ES-I3 (cell line): ENCODE measurements around the gene TTI1.

ENCODE experiments used
- H3K36me3 ChIP-seq: 2 replicates; pipeline ENCODE4 v1.6.1; 2013; ENCODE audit warnings: mild to moderate bottlenecking, low read length, control low read depth, moderate library complexity; ENCODE audit not compliant: insufficient read depth
- H3K4me1 ChIP-seq: 2 replicates; pipeline ENCODE4 v1.6.1; 2013; ENCODE audit warnings: mild to moderate bottlenecking, control low read depth, low read length; ENCODE audit not compliant: insufficient read depth
- H3K9ac ChIP-seq: 2 replicates; pipeline ENCODE4 v1.6.1; 2013; ENCODE audit warnings: low read depth, mild to moderate bottlenecking, low read length, moderate library complexity
- H3K9me3 ChIP-seq: 2 replicates; pipeline ENCODE4 v1.6.1; 2013; ENCODE audit warnings: mild to moderate bottlenecking, low read length, moderate library complexity; ENCODE audit not compliant: control insufficient read depth, insufficient read depth

TTI1 gene

DNA sequence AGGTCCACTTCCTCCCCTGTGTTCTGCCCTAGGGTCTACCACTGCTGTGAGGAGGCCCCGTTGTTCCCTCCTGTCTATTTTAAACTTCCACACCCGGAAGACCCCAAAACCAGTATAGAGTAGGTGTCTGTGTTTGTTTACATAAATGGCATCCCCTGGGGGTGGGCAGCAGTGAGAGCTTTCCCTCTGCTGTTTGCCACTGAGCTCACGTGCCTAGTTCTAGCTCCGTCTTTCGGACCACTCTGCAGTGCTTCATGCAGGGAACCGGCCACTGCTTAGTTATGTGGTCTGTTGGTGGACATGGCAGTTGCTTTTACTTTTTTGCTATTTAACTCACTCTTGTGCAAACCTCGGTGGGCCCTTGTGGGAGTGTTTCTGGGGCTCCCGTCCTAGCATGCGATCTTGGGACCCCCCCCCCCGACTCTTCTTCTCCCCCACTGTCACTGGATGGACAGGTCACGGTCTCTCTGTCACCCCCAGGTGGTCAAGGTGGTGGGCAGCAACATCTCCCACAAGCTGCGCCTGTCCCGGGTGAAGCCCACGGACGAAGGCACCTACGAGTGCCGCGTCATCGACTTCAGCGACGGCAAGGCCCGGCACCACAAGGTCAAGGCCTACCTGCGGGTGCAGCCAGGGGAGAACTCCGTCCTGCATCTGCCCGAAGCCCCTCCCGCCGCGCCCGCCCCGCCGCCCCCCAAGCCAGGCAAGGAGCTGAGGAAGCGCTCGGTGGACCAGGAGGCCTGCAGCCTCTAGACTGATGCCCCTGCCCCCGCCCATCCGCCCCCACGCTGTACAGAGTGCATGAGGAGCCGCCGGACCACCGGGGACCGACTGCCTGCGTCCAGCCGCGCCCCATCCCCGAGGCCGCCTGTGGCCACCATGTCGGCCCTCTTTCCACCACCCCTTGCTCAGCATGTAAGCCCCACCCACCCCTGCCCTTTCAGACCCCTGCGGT lies 89.5 kb downstream of the TTI1 start:
- Histone ChIP-seq H3K36me3 (no peaks in the 10 kb centered on the region), H3K9me3 (no peaks in the 10 kb centered on the region), H3K4me1 (no peaks in the 10 kb centered on the region), H3K9ac (no peak overlapping the region)

DNA sequence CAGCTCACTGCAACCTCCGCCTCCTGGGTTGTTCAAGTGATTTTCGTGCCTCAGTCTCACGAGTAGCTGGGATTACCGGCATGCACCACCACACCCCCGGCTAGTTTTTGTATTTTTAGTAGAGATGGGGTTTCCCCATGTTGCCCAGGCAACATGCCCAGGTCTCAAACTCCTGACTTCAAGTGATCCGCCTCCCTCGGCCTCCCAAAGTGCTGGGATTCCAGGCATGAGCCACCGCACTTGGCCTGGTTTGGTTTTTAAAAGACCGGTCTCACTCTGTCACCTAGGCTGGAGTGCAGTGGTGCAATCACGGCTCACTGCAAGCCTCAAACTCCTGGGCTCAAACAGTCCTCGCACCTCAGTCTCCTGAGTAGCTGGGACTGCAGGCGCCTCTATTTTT lies 90.2 kb downstream of the TTI1 start:
- Histone ChIP-seq H3K9ac (no peak overlapping the region), H3K9me3 (no peaks in the 10 kb centered on the region), H3K4me1 (no peaks in the 10 kb centered on the region), H3K36me3 (no peaks in the 10 kb centered on the region)

DNA sequence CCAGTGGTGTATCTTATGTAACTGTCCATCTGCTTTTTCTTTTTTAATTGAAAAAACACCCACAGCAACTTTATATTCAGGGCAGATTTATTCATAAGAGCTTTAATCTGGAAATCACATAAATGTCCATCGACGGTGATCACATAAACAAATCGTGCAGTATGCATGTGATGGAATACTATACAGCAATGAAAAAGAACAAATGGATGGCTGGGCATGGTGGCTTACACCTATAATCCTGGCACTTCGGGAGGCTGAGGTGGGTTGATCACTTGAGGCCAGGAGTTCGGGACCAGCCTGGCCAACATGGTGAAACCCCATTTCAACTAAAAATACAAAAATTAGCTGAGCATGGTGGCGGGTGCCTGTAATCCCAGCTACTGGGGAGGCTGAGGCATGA lies 91.3 kb downstream of the TTI1 start:
- H3K4me1 ChIP-seq = no peaks in the 10 kb centered on the region
- H3K9me3 ChIP-seq = no peaks in the 10 kb centered on the region
- no peaks in the 10 kb centered on the region for H3K36me3 ChIP-seq
- no peak overlapping the region for H3K9ac ChIP-seq

DNA sequence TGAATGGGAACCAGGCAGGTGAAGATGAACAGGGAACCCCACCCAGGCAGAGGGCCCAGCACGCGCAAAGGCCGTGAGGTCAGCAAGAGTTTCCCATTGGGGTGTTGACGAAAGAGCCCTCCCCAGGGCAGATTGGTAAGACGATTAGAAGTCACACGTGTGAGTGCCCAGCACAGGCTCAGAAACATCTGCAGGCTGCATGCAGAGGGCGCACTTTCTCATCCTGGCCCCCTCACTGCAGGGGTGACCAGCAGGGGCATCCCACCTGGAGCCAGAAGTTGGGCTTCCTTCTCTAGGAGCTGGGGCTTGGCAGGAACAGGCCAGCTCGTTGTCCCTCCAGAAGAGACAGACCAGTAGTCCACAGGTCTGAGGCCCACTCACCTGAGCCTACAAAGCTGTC lies 91.9 kb downstream of the TTI1 start:
- Histone ChIP-seq H3K9ac (no peak overlapping the region), H3K4me1 (no peaks in the 10 kb centered on the region), H3K36me3 (no peaks in the 10 kb centered on the region), H3K9me3 (no peaks in the 10 kb centered on the region)

DNA sequence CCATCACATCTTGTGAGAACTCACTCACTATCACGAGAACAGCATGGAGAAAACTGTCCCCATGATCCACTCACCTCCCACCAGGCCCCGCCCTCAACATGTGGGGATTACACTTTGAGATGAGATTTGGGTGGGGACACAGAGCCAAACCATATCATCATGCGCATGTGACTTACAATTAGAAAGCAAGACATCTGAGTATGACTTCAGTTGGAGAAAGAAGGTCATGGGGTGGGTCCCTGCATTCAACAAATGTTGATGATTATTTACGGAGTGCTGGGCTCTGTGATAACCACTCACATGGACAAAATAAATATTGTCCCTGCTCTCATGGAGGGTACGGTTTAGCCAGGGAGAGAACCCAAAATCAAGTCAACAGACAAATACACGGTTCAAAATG lies 92.4 kb downstream of the TTI1 start:
- Histone ChIP-seq H3K4me1 (no peaks in the 10 kb centered on the region), H3K9me3 (no peaks in the 10 kb centered on the region), H3K36me3 (no peaks in the 10 kb centered on the region), H3K9ac (no peak overlapping the region)

DNA sequence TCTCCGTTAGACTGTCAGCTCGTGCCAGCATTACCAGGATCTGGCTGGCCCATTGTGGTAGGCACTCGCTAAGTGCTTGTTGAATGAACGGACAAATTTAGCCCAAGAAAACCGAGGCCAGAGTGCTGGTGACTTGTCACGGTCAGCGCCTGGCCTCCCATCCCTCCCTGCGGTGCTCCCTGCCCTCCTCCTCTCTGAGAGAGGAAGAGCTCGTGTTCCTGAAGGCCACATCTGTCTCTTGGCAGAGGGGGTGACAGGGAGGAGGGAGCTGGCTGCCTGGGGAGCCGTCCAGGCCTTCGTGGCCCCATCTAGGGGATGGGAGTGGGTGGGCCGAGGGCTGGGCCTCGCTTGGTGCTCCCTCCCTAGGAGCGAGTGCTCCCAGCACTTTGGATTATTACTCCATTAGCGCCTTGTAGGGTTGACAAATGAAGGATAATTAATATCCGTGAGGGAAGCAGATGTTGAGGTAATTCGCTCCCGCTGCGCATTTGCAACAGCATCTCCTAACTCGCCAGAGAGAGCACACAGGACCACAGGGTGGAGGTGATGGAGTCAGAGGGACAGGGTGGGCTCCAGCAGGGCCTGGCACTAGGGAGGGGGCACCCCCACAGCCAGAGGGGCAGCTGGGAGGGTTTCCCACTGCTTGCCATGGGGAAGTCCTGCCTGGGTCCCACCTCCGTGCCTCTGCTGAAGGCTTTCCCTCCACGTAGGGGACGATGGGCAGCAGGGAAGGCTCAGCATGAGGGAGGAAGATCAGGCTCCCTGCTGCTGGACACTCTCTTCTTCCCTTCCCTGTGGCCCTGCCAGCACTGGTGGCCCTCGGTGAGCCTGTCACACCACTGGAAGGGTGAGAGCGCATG lies 93.3 kb downstream of the TTI1 start:
- Histone ChIP-seq H3K36me3 (no peaks in the 10 kb centered on the region), H3K9ac (no peak overlapping the region), H3K4me1 (no peaks in the 10 kb centered on the region), H3K9me3 (no peaks in the 10 kb centered on the region)

DNA sequence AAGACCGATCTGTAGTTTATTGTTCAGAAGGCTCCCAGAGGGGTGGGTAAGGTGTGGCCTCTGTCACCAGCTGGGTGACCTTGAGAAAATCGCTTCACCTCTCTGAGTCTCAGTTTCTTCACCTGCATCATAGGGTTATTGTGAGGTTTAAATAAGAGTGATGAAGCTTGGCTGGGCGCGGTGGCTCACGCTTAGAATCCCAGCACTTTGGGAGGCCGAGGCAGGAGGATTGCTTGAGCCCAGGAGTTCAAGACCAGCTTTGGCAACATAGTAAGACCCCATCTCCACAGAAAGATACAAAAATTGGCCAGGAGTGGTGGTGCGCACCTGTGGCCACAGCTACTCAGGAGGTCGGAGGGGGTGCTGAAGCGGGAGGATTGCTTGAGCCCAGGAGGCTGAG lies 94.3 kb downstream of the TTI1 start:
- H3K4me1 ChIP-seq = no peaks in the 10 kb centered on the region
- no peak overlapping the region for H3K9ac ChIP-seq
- H3K9me3 ChIP-seq = no peaks in the 10 kb centered on the region
- no peaks in the 10 kb centered on the region for H3K36me3 ChIP-seq

DNA sequence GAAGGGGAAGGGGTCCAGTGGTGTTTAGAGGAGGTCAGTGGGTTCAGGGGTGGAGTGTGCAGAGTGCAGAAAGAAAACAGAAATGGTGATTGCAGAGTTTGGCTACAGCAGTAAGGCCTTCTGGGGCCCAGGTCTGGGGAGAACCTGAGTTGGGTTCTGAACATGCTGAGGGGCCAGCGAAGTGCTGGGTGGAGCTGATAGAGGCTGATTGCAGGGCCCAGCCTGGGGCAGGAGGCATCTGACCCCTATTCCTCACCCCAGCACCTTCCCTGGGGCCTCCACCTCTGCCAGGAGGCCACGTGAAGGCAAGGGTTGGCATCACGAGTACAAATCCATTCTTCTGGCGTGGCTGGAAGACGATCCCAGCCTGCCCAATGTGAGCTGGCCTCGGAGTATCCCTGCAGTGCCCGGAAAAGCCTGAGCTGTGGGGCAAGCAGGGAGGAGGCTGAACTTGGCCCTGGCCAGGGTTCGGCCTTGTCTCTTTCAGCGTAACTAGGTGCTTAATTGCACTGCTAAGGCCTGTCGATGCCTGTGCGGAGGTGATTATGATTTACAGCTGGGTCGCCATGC lies 95.0 kb downstream of the TTI1 start:
- Histone ChIP-seq H3K36me3 (no peaks in the 10 kb centered on the region), H3K4me1 (no peaks in the 10 kb centered on the region), H3K9me3 (no peaks in the 10 kb centered on the region), H3K9ac (no peak overlapping the region)

DNA sequence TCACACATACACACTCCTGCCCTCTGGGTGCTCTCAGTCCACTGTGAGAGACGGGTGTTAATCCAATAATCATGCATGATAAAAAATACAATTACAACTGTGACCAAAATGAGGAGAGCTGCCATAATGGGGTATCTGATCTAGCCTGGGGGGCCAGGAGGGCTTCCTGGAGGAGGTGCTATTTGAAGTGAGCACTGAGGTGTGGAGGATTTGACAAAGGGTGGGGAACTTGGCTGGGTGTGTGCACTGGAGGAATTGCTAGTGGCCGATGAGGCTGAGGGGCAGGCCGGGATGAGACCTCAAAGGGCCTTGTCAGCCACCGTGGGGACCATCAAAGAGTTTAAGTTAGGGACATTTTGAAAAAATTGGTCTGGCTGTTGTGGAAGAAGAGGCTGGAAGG lies 95.6 kb downstream of the TTI1 start:
- Histone ChIP-seq H3K4me1 (peaks cover 4% of the 10 kb centered on the region; the same call in 1 of the 2 replicates), H3K9ac (no peak overlapping the region), H3K9me3 (no peaks in the 10 kb centered on the region), H3K36me3 (no peaks in the 10 kb centered on the region)

DNA sequence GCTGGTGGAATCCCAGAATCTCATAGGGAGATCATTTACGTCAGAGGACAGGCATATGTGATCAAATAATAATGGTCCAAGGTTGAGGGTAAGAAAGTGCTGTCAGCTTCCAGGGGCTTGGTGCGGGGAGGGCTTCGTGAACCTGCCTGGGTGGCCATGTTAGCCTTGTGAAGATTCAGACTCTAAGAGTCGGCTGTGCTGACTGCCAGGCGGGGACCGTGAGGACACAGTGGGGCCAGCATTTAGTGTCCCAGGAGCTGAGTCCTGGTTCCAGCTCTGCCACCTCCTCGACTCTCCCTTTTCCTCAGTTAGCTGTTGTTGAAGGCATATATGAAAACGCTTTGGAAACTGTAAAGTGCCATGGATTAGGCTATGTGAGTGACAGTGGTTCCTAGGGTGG lies 96.8 kb downstream of the TTI1 start:
- H3K9me3 ChIP-seq = no peaks in the 10 kb centered on the region
- H3K9ac ChIP-seq = no peak overlapping the region

DNA sequence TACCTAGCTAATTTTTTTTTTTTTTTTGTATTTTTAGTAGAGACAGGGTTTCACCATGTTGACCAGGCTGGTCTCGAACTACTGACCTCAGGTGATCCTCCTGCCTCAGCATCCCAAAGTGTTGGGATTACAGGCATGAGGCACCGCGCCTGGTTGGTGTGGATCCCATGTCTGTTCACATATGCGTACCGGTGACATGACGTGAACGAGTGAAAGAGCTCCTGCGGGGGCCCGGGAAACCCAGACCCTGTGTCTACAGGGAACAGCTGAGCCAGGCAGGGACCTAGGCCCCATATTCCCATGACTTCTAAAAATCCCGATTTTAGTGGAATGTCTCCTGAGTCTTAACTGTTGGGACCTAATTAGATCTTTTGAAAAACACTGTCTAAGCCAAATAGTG lies 97.2 kb downstream of the TTI1 start:
- Histone ChIP-seq H3K9me3 (no peaks in the 10 kb centered on the region), H3K4me1 (peaks cover 4% of the 10 kb centered on the region; the same call in 1 of the 2 replicates), H3K36me3 (no peaks in the 10 kb centered on the region), H3K9ac (no peak overlapping the region)

More for the DNA sequence above, 96.8 kb downstream of the TTI1 start:
- Histone ChIP-seq H3K4me1 (peaks cover 4% of the 10 kb centered on the region; the same call in 1 of the 2 replicates), H3K36me3 (no peaks in the 10 kb centered on the region)

DNA sequence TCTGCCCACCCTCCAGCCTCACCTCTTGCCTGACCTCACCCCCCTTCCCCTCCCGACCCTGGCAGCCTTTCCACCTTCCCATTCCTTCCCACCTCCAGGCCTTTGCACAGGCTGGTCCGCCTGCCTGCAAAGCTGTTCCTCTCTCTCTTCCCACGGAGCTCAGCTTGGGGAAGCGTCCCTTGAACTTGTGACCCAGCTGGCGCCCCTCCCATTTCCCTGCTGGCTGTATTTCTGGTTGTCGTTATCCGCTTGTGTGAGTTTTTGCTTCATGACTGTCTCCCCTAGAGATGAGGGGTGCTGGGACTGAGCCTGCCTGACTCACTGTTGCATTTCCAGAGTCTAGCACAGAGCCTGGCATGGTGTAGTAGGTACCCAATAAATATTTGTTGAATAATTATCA lies 97.8 kb downstream of the TTI1 start:
- Histone ChIP-seq H3K4me1 (peaks cover 4% of the 10 kb centered on the region; the same call in 1 of the 2 replicates), H3K9me3 (no peaks in the 10 kb centered on the region), H3K9ac (no peak overlapping the region), H3K36me3 (no peaks in the 10 kb centered on the region)

DNA sequence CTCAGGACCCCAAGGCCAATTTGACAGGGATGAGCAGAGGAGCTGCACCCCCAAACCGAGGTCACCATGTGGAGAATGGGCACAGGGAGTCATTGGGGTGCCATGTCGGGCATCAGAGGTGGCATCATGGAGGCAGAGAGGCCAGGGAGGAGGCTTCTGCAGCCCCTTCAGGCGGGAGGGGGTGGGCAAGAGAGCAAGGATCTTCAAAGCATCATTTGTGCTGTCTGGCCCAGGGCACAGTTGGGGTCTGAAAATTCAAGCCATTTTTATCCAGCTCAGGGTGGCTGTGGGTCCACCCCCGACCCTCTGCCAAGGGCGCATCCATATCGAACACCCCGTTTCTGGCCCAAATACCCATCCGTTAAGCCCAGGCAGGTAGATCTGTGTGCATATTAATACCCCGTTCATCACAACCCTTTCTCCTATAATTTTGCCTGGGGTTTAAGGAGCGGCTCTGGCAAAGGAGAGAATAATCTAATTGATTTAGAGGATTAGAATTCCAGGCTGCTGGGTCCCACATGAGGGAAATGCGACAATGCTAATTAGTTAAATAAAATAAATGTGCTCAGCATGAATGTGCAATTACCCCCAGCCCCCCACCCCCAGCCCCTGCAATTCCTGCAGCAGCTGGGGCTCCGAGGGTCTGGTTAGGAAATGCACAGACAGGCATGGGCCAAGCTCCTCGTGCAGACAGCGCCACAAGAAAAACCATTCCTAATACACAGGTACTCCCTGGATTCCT lies 98.5 kb downstream of the TTI1 start:
- H3K9ac ChIP-seq = no peak overlapping the region
- no peaks in the 10 kb centered on the region for H3K36me3 ChIP-seq
- H3K9me3 ChIP-seq = no peaks in the 10 kb centered on the region
- H3K4me1 ChIP-seq = peaks cover 4% of the 10 kb centered on the region; the same call in 1 of the 2 replicates
